NCI-H128 (cell line): ENCODE results near the gene ABCA1.
"Not testable (repeated sequence)": the region's sequence is repeated elsewhere in the genome, so short reads cannot be mapped to it uniquely, and the experiment has no call there.

Experiments used
- DNase-seq: peaks from one replicate; lab custom pipeline; 2025; ENCODE audit not compliant: unreplicated experiment; lab: John Stamatoyannopoulos, UW

ABCA1 gene, protein sequence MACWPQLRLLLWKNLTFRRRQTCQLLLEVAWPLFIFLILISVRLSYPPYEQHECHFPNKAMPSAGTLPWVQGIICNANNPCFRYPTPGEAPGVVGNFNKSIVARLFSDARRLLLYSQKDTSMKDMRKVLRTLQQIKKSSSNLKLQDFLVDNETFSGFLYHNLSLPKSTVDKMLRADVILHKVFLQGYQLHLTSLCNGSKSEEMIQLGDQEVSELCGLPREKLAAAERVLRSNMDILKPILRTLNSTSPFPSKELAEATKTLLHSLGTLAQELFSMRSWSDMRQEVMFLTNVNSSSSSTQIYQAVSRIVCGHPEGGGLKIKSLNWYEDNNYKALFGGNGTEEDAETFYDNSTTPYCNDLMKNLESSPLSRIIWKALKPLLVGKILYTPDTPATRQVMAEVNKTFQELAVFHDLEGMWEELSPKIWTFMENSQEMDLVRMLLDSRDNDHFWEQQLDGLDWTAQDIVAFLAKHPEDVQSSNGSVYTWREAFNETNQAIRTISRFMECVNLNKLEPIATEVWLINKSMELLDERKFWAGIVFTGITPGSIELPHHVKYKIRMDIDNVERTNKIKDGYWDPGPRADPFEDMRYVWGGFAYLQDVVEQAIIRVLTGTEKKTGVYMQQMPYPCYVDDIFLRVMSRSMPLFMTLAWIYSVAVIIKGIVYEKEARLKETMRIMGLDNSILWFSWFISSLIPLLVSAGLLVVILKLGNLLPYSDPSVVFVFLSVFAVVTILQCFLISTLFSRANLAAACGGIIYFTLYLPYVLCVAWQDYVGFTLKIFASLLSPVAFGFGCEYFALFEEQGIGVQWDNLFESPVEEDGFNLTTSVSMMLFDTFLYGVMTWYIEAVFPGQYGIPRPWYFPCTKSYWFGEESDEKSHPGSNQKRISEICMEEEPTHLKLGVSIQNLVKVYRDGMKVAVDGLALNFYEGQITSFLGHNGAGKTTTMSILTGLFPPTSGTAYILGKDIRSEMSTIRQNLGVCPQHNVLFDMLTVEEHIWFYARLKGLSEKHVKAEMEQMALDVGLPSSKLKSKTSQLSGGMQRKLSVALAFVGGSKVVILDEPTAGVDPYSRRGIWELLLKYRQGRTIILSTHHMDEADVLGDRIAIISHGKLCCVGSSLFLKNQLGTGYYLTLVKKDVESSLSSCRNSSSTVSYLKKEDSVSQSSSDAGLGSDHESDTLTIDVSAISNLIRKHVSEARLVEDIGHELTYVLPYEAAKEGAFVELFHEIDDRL (N-terminal part only)

DNA sequence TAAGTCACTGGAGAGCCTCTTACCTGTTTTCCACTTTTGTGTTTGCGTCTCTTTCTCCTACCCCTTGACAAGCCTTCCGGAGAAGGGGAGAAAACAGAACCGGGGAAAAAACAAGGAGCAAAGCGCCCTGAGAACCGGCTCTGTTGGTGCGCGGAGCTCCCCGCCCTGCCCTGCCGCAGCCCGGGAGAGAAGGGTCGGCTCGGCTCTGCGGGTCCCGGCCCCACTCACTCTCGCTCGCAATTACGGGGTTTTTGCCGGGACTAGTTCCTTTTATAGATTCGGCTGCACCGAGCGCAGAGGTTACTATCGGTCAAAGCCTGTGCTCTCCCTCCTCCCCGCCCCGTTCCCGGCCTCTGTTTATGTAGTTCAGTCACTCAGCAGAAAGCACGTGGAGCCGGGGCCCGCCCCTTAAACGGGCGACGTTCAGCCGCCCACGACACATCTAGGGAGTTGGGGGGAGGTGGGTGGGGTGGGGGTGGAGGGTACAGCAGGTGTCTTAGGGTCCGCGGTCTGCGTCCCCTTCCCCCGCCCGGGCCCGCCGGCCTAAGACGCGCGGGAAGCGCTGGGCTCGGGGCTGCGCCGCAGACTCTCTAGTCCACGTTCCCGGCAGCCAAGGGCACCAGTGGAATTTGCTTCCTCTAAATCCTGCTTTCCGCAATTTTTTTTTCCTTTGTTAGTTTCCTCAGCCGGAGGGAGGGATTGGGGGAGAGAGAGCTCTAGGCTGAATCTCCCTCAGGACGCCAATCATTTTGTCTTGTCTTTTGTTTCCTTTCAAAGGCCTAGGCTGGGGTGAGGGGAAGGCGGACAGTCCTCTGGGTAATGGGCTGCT lies at the start of gene ABCA1:
Gene ABCA1 (minus strand): TSS at position 244 of the 829 bp plus-strand sequence. CDS start 24,476 bp downstream, outside the sequence.
- DNase-seq = no peak

DNA sequence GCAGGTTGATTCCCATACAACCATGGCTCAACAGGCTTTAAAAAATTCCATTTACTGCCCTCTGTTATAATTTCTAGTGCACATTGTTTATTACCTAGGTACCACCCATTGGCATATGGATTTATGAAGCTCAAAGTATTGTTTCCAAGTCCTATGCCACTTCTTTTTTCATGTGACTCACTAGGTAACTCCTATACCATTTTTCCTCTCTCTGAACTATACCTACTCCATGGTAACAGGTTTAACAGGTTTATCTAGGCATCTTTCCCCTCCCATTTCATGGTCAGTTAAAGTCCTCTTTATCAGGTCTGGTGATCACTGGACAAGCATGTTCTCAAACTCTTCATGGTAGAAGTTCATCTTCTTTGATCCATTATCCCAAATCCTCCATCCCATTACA lies 49.6 kb upstream of the ABCA1 start:
- DNase-seq = no peak

DNA sequence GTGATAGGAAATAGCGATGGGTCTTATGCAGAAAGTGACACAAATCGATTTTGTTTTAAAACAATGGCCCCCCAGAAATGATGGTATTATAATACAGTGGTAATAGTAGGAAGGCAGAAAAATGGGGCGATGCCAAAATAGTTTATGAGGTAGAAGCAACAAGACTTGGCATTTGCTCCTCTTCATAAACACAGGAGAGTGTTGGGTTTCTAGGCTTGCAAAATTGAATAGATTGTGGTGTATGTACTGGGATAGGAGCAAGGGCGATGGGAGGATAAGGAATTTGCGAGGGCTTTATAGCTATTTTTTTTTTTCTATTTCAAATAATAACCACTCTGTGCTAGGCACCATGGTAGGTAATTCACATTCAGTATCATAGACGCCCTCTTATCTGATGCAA lies 49.2 kb upstream of the ABCA1 start:
- DNase-seq = no peak

DNA sequence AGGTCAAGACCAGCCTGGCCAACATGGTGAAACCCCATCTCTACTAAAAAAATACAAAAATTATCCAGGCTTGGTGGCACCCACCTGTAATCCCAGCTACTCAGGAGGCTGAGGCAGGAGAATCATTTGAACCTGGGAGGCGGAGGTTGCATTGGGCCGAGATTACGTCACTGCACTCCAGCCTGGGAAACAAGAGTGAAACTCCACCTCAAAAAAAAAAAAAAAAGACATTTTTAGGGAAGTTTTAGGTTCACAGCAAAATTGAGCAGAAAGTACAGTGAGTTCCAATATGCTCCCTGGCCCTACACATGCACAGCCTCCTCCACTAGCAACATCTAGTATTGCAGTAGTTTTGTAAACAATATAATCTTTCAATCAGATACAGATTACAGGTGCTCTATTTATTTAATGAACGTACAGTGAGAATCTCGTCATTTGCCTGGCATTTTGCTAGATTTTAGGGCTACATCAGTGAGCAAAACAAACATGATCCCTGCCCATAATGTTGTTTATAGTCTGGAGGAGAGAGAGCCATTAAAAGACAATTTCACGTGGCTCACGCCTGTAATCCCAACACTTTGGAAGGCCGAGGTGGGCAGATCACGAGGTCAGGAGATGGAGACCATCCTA lies 48.1 kb upstream of the ABCA1 start:
- DNase-seq = not testable (repeated sequence)

DNA sequence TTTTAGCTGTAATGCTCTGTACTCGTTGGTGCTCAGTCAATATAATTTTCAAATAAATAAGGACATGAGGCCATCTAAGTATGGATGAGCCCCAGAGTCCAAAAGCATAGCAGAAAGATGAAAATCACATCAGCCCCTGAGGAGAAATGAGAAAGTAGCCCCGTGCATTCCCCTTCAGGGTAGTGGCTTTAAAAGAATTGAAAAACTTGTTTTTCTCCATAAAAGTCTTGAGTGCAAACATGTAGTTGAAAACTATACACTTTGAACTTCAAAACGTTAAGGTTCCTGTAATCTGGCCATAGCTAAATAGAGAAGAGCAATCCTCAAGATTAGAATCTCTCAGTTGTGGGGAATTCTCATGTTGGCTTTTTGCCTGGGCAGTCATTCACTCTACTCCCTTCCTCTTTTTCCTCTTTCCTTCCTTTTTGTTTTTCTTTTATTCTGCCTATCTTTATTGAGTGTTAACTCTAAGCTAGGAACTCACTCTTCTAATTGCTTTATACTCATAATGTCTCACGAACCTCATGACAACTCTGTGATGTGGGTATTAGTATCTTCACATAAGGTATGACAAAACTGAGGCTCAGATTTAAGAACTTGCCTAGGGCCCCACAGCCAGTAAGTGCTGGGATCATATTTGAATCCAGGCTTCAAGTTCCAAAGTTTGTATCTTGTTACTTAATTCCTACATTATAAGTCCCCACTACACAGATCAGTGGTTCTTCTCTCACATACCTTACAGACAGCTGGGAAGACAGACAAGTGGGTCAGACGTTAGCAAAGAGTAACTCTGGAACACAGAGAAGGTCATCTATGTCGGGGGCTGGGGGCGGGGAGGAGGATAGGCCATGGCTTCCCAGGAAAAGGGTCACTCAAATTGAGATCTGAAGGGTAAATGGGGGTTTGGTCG lies 46.4 kb upstream of the ABCA1 start:
- no peak for DNase-seq

DNA sequence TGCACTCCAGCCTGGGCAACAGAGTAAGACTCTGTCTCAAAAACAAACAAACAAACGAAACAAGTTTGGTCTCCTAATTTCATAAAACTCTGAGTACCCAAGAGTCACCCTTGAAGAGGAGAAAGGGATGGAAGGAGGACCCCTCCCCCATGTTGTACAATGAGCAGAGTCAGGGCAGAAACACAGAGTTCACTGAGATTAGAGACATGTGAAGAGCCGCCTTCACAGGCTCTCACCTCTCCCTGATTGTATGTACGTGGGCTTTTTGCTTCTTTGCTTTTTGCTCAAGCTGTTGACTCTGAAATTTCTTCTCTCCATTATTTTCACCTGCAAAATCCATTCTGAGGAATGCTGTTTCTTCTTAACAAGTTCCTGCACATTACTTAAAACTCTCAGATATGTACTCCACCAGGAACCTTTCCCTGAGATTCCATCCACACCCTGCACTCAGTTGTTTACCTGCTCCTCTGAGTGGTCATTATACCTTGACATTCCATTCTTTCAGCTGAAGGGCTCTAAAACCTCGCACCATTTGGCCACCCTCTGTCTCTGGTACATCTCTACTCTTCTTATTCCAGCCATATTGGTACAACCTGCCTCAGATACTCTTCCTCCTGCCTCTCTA lies 44.4 kb upstream of the ABCA1 start:
- DNase-seq = no peak

DNA sequence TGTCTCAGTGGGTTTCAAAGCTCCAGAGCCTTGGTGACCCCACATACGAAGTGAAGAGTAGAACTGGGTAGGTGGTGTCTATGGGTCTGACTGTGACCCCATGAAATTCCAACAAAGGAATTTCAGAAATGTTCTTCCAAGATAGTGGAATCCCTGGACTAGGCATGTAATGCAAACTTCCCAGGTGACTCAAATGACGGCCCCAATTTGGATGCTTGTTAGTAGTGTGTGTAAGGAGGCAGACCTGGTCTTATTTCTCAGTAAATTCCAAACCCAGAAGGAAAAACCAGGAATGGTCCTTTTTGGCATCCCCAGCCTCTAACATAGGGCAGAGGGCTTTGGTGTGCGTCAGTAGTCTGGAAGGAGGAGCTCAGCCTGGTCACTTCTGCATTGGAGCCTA lies 43.6 kb upstream of the ABCA1 start:
- DNase-seq = no peak

DNA sequence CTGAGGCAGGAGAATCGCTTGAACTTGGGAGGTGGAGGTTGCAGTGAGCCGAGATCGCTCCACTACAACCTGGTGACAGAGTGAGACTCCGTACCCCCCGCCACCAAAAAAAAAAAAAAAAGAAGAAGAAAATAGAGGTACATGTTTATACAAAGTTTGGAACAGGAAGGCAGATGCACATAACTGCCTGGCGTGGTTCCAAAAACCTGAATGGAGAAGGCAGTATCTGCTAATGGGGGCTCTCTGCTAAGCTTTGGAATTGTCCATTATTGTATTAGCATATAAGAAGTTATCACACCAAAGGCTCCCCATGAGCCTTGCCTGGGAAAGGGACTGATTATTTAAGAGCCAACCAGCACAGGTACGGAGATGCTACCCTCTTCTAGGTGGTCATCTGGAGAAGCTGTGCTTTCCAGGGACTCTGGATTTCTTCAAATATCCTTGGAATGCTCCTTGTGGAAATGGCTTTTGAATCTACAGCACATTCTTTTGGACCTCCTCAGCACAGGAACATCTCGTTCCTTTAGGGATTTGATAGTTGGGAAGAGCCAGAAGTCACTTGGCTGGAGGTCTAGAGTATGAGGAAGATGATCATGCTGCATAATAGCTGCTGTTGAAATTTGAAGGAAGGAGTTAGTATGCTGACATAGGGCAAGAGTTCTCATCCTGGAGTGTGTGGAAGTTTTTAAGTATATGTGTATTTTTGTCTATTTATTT lies 42.5 kb upstream of the ABCA1 start:
- no peak for DNase-seq

DNA sequence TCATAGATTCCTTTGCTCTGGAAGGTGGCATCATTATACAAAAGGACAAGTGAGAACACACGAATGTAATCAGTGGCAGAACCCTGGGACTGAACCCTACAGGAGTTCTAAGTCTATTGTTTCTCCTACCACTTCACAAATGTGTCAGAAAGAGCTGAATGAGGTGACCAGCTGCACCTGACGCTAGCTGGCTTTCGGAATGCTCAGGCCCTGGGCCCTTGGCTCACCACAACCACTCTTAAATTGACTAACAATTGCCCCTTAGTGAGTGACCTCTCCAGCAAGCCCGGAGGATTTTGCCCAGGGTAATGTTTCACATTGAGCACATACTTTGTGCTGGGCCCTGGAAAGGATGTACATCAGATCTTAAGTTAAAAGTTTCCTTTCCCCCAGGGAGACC lies 41.2 kb upstream of the ABCA1 start:
- DNase-seq = no peak

DNA sequence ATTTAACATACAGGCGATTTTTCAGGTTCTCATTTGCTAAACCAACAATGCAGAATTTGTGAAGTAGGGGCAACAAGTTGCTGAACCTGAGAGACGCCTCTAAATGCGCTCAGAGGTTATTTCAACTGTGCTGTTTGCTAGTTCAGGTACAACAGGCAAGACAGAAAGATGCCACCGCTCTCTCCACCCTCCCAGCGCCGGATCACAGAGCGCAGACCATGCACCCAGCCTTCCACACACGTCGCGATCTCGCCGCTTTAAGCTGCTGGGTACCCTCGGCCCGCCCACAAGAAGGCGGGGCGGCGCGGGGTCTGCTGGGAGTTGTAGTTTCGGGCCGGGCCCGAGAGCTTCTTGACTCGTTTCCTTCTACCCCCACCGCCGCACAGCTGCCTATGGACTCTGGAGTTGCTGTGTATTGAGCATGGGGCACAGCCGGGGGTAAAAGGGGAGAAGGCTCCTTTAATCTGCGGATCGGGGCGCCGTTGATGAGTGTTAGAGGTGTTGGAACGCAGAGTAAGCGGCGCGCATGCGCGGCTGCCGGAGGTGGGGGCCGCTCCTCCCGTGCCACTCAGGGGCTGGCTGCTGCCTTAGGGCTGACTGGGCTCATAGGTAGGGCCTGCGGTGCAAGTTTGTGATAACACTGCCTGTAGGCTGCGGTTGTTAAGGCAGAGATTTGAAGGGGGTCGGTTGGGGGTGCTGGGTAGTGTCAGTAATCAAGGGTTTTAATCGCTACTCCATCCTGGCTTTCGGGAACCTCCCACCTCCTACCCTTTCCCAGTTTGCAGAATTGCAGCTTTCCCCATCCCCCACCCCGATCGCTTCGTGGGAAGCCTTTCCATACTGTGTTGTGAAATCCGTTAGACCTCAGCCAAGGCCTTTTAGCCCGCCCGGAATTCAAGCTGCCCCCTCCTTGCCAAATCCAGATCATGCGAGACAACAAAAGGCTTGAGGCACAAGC lies 40.3 kb upstream of the ABCA1 start:
- DNase-seq = peak; percentile 73

DNA sequence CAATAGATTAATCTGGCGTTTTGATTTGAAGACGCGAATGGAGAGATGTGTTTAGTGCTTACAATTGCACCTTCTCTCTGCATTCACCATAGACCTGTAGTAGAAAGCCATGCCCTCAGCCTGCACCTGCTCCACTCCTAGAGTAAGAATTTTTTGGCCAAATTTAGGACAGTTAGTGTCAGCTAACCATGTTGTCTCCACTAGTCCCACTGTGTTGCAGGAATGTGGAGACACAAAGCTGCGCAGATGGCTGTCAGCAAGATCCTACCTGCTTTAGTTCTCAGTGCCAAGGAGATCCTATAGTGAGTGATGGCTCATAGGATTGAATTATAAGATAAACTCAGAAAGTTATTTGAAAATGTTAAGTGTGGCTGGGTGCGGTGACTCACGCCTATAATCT lies 35.1 kb upstream of the ABCA1 start:
- no peak for DNase-seq

DNA sequence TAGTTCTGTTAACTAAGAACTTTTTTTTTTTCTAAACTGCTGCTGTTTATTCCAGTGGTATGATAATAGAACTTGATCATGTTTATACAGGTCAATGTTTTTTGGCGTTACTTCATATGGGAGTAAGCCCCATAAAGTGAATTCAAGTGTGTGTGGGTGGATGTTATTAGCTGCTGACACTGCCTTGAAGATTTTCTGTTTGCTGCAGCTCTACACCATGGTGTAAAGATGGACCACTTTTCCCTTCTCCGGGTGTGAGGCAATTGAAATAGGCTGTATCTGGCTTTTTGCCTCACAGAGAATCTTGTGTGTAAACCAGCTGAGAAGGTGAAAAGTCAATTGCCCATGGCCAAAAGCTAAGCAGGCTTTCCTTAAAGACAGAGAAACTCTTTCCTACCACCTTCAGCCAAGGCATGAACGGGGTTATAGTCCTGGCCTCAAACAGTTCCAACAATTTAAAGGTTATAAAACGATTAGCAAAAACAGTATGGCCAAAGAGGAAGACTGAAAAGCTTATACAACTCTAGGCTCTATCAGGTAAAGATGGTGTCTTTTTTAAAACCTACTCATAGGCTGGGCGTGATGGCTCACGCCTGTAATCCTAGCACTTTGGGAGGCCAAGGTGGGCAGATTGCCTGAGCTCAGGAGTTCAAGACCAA lies 33.9 kb upstream of the ABCA1 start:
- DNase-seq = no peak

DNA sequence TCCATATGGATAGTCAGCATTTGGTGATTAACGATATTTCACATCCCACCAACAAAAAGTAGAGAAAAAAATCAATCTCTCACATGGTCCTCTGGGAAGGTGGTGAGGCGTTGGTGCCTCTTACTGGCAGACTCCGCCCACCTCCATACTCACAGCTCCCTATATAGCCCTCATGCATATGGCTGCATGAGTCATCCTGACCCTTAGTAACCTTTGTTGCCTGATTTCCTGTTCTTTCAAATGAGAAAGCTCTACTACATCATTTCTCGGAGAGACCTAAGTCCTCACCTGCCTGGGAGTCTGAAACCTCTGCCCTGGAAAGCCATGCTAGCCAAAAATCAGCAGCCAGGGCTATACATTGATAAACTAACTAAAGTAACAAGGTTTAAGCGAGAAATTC lies 33.3 kb upstream of the ABCA1 start:
- no peak for DNase-seq

DNA sequence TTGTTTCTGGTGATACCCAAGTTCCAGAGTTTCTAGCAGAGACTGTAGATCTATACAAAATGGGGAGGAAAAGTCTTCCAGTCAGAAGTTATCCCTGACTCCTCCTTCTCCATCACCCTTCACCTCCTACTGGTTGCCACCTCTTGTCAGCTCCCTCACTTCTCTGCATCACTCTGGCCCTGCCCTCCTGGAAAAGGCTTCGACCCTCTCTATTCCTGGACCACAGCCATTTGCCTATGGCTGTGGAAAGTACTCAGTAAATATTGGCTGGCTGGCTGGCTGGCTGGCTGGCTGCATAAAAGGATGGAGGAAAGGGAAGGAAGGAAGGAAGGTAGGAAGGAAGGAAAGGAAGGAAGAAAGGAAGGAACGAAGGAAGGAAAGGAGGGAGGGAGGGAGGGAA lies 32.7 kb upstream of the ABCA1 start:
- no peak for DNase-seq

DNA sequence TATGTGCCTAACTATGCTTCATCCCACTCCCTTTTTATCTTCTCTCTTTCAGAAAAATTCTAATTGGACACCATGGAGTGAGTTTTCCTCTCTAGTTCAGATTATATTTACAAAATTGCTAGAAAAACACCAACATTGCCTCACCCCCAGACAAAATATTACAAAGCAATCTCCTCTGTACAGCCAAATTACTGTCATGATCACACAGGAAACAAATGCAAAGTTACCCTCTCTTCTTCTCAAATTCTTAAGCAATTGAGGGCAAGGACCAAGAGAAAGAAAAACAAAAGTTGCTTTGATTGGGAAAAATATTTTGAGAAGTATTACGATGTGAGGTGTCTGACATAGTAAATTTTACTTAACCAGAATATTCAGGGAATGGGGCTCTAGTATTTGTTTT lies 30.8 kb upstream of the ABCA1 start:
- DNase-seq = no peak

DNA sequence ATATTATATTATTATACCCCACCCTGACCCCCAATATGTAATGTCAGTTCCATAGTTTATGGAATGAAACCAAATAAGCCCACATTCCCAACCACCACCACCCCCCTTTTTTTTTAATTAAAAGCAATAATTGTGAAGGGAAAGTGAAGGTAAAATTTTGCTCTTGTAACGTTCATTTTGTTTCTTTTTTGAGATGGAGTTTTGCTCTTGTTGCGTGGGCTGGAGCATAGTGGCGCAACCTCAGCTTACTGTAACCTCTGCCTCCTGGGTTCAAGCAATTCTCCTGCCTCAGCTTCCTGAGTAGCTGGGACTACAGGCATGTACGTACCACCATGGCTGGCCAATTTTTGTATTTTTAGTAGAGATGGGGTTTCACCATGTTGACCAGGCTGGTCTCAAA lies 30.1 kb upstream of the ABCA1 start:
- DNase-seq = not testable (repeated sequence)
